SK-N-SH treated with all-trans-retinoic acid at 6 μM for 48 hours (cell line): Measurements from ENCODE around the gene UBE4A.

Experiments
- ATAC-seq: fragments of 200-7000 bp; cut with Tn5 transposase; 3 replicates; pipeline ENCODE4 v1.9.1; 2020; ENCODE audit warnings: mild to moderate bottlenecking, moderate library complexity
- ARNTL ChIP-seq: fragments of 450-650 bp; formaldehyde crosslinking; IDR thresholded peaks from 2 replicates; pipeline ENCODE4 v1.5.0; 2020; ENCODE audit warnings: low read depth, mild to moderate bottlenecking, moderate library complexity, borderline replicate concordance
- CREB5 ChIP-seq: fragments of 250-450 bp; sonication (Bioruptor Pico); IDR thresholded peaks from 2 replicates; pipeline ENCODE4 v1.5.1; 2020; ENCODE audit warnings: low read depth, mild to moderate bottlenecking, moderate library complexity
- CSDC2 ChIP-seq: fragments of 250-450 bp; sonication (Bioruptor Pico); IDR thresholded peaks from 2 replicates; pipeline ENCODE4 v1.5.0; 2020; ENCODE audit warnings: mild to moderate bottlenecking, moderate library complexity
- CSRNP3 ChIP-seq: fragments of 250-450 bp; sonication (Bioruptor Pico); IDR thresholded peaks from 2 replicates; pipeline ENCODE4 v1.5.1; 2021; ENCODE audit warnings: mild to moderate bottlenecking, moderate library complexity
- GLIS3 ChIP-seq: fragments of 250-450 bp; sonication (Bioruptor Pico); IDR thresholded peaks from 2 replicates; pipeline ENCODE4 v1.5.0; 2020; ENCODE audit warnings: mild to moderate bottlenecking, moderate library complexity
- OSR1 ChIP-seq: fragments of 250-450 bp; sonication (Bioruptor Pico); IDR thresholded peaks from 2 replicates; pipeline ENCODE4 v1.8.0; 2022; ENCODE audit warnings: moderate library complexity, mild to moderate bottlenecking, inconsistent platforms
- PATZ1 ChIP-seq: fragments of 250-450 bp; sonication (Bioruptor Pico); IDR thresholded peaks from 2 replicates; pipeline ENCODE4 v1.8.0; 2020; ENCODE audit warnings: mild to moderate bottlenecking, moderate library complexity, borderline replicate concordance
- POU6F1 ChIP-seq: fragments of 250-450 bp; sonication (Bioruptor Pico); IDR thresholded peaks from 2 replicates; pipeline ENCODE4 v1.8.0; 2021; ENCODE audit warnings: low read depth, mild to moderate bottlenecking, moderate library complexity, borderline replicate concordance
- PPARA ChIP-seq: fragments of 250-450 bp; sonication (Bioruptor Pico); IDR thresholded peaks from 2 replicates; pipeline ENCODE4 v1.5.0; 2020; ENCODE audit warnings: mild to moderate bottlenecking, borderline replicate concordance
- SNAI2 ChIP-seq: fragments of 250-450 bp; sonication (Bioruptor Pico); IDR thresholded peaks from 2 replicates; pipeline ENCODE4 v1.5.0; 2020; ENCODE audit warnings: mild to moderate bottlenecking, moderate library complexity
- TCF4 ChIP-seq: fragments of 250-450 bp; sonication (Bioruptor Pico); IDR thresholded peaks from 2 replicates; pipeline ENCODE4 v1.8.0; 2021; ENCODE audit warnings: mild to moderate bottlenecking, moderate library complexity, borderline replicate concordance
- TOX ChIP-seq: fragments of 250-450 bp; sonication (Bioruptor Pico); IDR thresholded peaks from 2 replicates; pipeline ENCODE4 v1.8.0; 2021; ENCODE audit warnings: mild to moderate bottlenecking, moderate library complexity, borderline replicate concordance
- ZFP3 ChIP-seq: fragments of 250-450 bp; sonication (Bioruptor Pico); IDR thresholded peaks from 2 replicates; pipeline ENCODE4 v1.5.0; 2020; ENCODE audit warnings: mild to moderate bottlenecking, moderate library complexity
- ZFP30 ChIP-seq: fragments of 450-650 bp; formaldehyde crosslinking; IDR thresholded peaks from 2 replicates; pipeline ENCODE4 v1.5.0; 2022; ENCODE audit warnings: mild to moderate bottlenecking, moderate library complexity
- TF ChIP-seq, protein P1 (sequence below): fragments of 250-450 bp; sonication (Bioruptor Pico); IDR thresholded peaks from 2 replicates; pipeline ENCODE4 v1.5.0; 2020; ENCODE audit warnings: mild to moderate bottlenecking, moderate library complexity

UBE4A gene

DNA sequence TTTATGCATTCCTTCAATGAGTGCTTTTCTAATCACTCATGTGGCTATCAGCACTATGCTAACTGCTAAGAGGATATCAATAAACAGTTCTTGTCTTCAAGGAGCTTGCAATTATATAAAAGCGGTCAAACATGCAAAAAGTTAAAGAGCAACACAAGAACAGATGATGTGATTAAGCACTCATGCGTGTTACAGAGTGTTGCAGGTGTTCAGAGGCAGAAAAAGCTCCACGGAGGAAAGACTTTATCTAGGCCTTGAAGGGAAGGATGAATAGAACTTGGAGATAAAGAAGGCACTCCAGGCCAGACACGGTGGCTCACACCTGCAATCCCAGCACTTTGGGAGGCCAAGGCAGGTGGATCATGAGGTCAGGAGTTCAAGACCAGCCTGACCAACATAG lies 41.3 kb upstream of the UBE4A start (continued):
- TF ChIP-seq POU6F1 (CRISPR knock-in tag) = no peak
- TF ChIP-seq TCF4 (CRISPR knock-in tag) = no peak
- TF ChIP-seq SNAI2 = no peak
- no peak for TF ChIP-seq TOX (CRISPR knock-in tag)
- no peak for TF ChIP-seq ARNTL (CRISPR knock-in tag)
- no peak for TF ChIP-seq ZFP30 (CRISPR knock-in tag)
- TF ChIP-seq OSR1 (CRISPR knock-in tag) = no peak
- no peak for TF ChIP-seq CSRNP3 (CRISPR knock-in tag)

- ATAC-seq = no peak
Measured at GRCh38 chr11:118318581-118319336, 40.6 kb upstream of the UBE4A start.

DNA sequence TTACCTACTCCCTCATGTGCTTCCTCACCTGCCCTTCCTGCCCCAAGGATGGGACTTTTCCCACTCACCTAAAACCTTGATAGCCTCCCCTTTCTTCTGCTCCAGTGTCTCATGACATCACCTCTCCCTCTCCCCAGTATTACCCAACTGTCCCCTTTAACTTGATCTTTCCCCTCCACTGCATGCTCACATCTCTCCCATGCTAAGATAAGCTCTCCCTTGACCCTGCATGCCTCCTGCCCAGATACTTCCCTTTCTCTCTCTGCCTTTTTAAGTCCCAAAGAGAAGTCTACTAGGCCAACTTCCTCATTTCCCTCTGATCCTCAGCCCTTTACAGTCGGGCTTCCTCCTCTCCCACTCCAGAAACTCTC lies 40.1 kb upstream of the UBE4A start:
- ATAC-seq = no peak
- no peak for TF ChIP-seq ZFP3

More at GRCh38 chr11:118318581-118319336, 40.6 kb upstream of the UBE4A start:
- no peak for TF ChIP-seq ZFP3

- ATAC-seq = no peak
- TF ChIP-seq CSDC2 (CRISPR knock-in tag) = no peak
Measured at GRCh38 chr11:118320515-118320914, 38.9 kb upstream of the UBE4A start.

DNA sequence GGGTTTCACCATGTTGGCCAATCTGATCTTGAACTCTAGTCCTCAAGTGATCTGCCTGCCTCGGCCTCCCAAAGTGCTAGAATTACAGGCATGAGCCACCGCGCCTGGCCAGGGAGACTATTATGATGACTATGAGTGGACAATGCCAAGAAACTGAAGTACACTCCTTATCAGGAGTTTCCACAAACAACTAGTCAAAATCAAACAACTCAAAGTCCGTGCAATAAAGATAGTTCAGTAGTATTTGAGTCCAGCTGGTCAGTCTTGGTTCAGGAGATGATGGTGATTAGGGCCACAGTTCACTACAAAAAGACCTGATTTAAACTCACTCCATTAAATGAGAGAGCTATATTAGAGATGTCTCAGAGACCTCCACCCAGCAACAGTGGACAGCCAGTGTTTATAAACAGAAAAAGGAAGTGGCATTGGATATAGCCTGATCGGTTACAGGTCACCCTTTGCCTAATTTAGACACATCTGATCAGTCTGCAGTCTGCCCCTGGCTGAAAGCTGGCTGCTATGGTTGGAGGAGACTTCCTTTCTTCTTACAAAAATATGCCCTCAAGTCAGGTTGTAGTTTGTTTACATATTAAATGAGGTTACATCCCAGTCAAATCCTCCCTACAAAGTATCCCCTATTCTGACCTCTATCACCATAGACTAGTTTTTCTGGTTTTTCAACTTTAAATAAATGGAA lies 37.9 kb upstream of the UBE4A start:
- TF ChIP-seq CSRNP3 (CRISPR knock-in tag) = no peak
- TF ChIP-seq PPARA (CRISPR knock-in tag) = no peak
- no peak for TF ChIP-seq TCF4 (CRISPR knock-in tag)
- no peak for TF ChIP-seq ZFP30 (CRISPR knock-in tag)
- TF ChIP-seq, protein P1, sequence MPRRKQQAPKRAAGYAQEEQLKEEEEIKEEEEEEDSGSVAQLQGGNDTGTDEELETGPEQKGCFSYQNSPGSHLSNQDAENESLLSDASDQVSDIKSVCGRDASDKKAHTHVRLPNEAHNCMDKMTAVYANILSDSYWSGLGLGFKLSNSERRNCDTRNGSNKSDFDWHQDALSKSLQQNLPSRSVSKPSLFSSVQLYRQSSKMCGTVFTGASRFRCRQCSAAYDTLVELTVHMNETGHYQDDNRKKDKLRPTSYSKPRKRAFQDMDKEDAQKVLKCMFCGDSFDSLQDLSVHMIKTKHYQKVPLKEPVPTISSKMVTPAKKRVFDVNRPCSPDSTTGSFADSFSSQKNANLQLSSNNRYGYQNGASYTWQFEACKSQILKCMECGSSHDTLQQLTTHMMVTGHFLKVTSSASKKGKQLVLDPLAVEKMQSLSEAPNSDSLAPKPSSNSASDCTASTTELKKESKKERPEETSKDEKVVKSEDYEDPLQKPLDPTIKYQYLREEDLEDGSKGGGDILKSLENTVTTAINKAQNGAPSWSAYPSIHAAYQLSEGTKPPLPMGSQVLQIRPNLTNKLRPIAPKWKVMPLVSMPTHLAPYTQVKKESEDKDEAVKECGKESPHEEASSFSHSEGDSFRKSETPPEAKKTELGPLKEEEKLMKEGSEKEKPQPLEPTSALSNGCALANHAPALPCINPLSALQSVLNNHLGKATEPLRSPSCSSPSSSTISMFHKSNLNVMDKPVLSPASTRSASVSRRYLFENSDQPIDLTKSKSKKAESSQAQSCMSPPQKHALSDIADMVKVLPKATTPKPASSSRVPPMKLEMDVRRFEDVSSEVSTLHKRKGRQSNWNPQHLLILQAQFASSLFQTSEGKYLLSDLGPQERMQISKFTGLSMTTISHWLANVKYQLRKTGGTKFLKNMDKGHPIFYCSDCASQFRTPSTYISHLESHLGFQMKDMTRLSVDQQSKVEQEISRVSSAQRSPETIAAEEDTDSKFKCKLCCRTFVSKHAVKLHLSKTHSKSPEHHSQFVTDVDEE (CRISPR knock-in tag) = no peak
- TF ChIP-seq PATZ1 (CRISPR knock-in tag) = no peak
- TF ChIP-seq OSR1 (CRISPR knock-in tag) = no peak
- no peak for TF ChIP-seq GLIS3 (CRISPR knock-in tag)
- TF ChIP-seq CREB5 (CRISPR knock-in tag) = no peak
- ATAC-seq = no peak
